ENCODE measurements around the gene OSCAR.
"Not testable (repeated sequence)": the region's sequence is repeated elsewhere in the genome, so short reads cannot be mapped to it uniquely, and the experiment has no call there.

Gene OSCAR

GRCh38 chr19:54124393-54124792 is 23.8 kb upstream of the OSCAR start:
- no peak for DNase-seq

- DNase-seq, result no peak
Observed at GRCh38 chr19:54123682-54124081, 23.1 kb upstream of the OSCAR start.

- no peak for DNase-seq
Observed at GRCh38 chr19:54121259-54121658, 20.7 kb upstream of the OSCAR start.

GRCh38 chr19:54115109-54116063 is 14.8 kb upstream of the OSCAR start, which contains the start of the genes PRPF31 and TFPT:
Gene PRPF31, plus strand, starts transcription at chr19:54115754. Its CDS starts 2,525 bp downstream, at chr19:54118279.
Gene TFPT, minus strand, starts transcription at chr19:54115657. Its CDS starts 388 bp downstream, at chr19:54115269.
- peak; percentile 91 for DNase-seq

- DNase-seq, result no peak
Observed at GRCh38 chr19:54114340-54115108, 13.9 kb upstream of the OSCAR start.

GRCh38 chr19:54109651-54110050 is 9.0 kb upstream of the OSCAR start:
- DNase-seq, result no peak

- no peak for DNase-seq
Observed at GRCh38 chr19:54108496-54108895, 7.9 kb upstream of the OSCAR start.

GRCh38 chr19:54107876-54108490 is 7.4 kb upstream of the OSCAR start:
- no peak for DNase-seq

GRCh38 chr19:54106716-54107115 is 6.1 kb upstream of the OSCAR start:
- no peak for DNase-seq

- no peak for DNase-seq
Observed at GRCh38 chr19:54105796-54106195, 5.2 kb upstream of the OSCAR start.

GRCh38 chr19:54104998-54105715 is 4.6 kb upstream of the OSCAR start:
- DNase-seq, result no peak

GRCh38 chr19:54102421-54103169 is 2.0 kb upstream of the OSCAR start, which contains the start of gene NDUFA3:
Gene NDUFA3, plus strand, starts transcription at chr19:54102855. Its CDS starts 24 bp downstream, at chr19:54102879.
- peak; percentile 92 for DNase-seq

- DNase-seq, result not testable (repeated sequence)
Observed at GRCh38 chr19:54099903-54100255, 724 bp downstream of the OSCAR start.

- no peak for DNase-seq
Observed at GRCh38 chr19:54099190-54099902, 1.3 kb downstream of the OSCAR start.

GRCh38 chr19:54096617-54097106 is 3.9 kb downstream of the OSCAR start:
- no peak for DNase-seq

- not testable (repeated sequence) for DNase-seq
Observed at GRCh38 chr19:54095859-54096616, 4.6 kb downstream of the OSCAR start.

- no peak for DNase-seq
Observed at GRCh38 chr19:54095136-54095858, 5.3 kb downstream of the OSCAR start.

GRCh38 chr19:54094426-54095000 is 6.1 kb downstream of the OSCAR start:
- DNase-seq, result no peak

- DNase-seq, result no peak
Observed at GRCh38 chr19:54084410-54084809, 16.2 kb downstream of the OSCAR start.
